Skeletal muscle cell (primary cell): ENCODE data around the gene SHISAL2A.
A peak's percentile ranks its signal among the peaks of the same experiment; 100 is the strongest.
"Not testable (repeated sequence)": the region's sequence is repeated elsewhere in the genome, so short reads cannot be mapped to it uniquely, and the experiment has no call there.

Experiments used
- DNase-seq: peaks from one replicate; pipeline ENCODE4 v3.0.0-alpha.2; 2010; ENCODE audit warnings: low read depth
- H3K4me3 ChIP-seq: 2 replicates; pipeline ENCODE4 v1.5.1; 2011; ENCODE audit warnings: low read depth, mild to moderate bottlenecking, control low read depth, low read length, moderate library complexity

SHISAL2A gene

GRCh38 chr1:52677076-52677806 is 44.3 kb downstream of the SHISAL2A start:
- DNase-seq: no peak
- H3K4me3 ChIP-seq: no peak overlapping the region

- no peak for DNase-seq
- H3K4me3 ChIP-seq: no peak overlapping the region
These were observed 46.1 kb downstream of the SHISAL2A start for GRCh38 chr1:52679048-52679447.

GRCh38 chr1:52679498-52679897 is 46.5 kb downstream of the SHISAL2A start:
- no peak overlapping the region for H3K4me3 ChIP-seq
- no peak for DNase-seq

GRCh38 chr1:52680353-52680752 is 47.4 kb downstream of the SHISAL2A start:
- DNase-seq: no peak

GRCh38 chr1:52681136-52681535 is 48.2 kb downstream of the SHISAL2A start:
- no peak for DNase-seq
- no peak overlapping the region for H3K4me3 ChIP-seq

More at GRCh38 chr1:52680353-52680752, 47.4 kb downstream of the SHISAL2A start:
- no peak overlapping the region for H3K4me3 ChIP-seq

- DNase-seq: no peak
- H3K4me3 ChIP-seq: no peak overlapping the region
These were observed 50.5 kb downstream of the SHISAL2A start for GRCh38 chr1:52683367-52683940.

GRCh38 chr1:52684545-52684944 is 51.6 kb downstream of the SHISAL2A start:
- no peak for DNase-seq
- no peak overlapping the region for H3K4me3 ChIP-seq

GRCh38 chr1:52686261-52686751 is 53.3 kb downstream of the SHISAL2A start:
- not testable (repeated sequence) for H3K4me3 ChIP-seq, DNase-seq

- no peak for DNase-seq
- no peak overlapping the region for H3K4me3 ChIP-seq
These were observed 53.9 kb downstream of the SHISAL2A start for GRCh38 chr1:52686830-52687229.

GRCh38 chr1:52691821-52692220 is 58.9 kb downstream of the SHISAL2A start:
- H3K4me3 ChIP-seq: no peak overlapping the region
- no peak for DNase-seq

GRCh38 chr1:52692697-52693096 is 59.7 kb downstream of the SHISAL2A start:
- H3K4me3 ChIP-seq: no peak overlapping the region
- DNase-seq: no peak

GRCh38 chr1:52693351-52693750 is 60.4 kb downstream of the SHISAL2A start:
- not testable (repeated sequence) for DNase-seq

GRCh38 chr1:52693843-52694242 is 60.9 kb downstream of the SHISAL2A start:
- no peak for DNase-seq
- no peak overlapping the region for H3K4me3 ChIP-seq

More at GRCh38 chr1:52693351-52693750, 60.4 kb downstream of the SHISAL2A start:
- H3K4me3 ChIP-seq: not testable (repeated sequence)

GRCh38 chr1:52695627-52696026 is 62.7 kb downstream of the SHISAL2A start:
- no peak overlapping the region for H3K4me3 ChIP-seq
- DNase-seq: no peak

- H3K4me3 ChIP-seq: peak within 1 kb of the TSS; percentile 74
- DNase-seq: no peak
These were observed 65.1 kb downstream of the SHISAL2A start, which contains the start of gene COA7 for GRCh38 chr1:52697795-52698674. TSS of gene COA7 (minus strand) at chr1:52698347. CDS start at chr1:52698326, 21 bp downstream.

- no peak for DNase-seq
- peak overlapping the region; percentile 46 for H3K4me3 ChIP-seq
These were observed 70.2 kb downstream of the SHISAL2A start for GRCh38 chr1:52702886-52703787.

- H3K4me3 ChIP-seq: no peak overlapping the region
- no peak for DNase-seq
These were observed 73.2 kb downstream of the SHISAL2A start for GRCh38 chr1:52706136-52706670.
